ENCODE results near the gene SCFD1. TPM values are rescaled to one million over a fixed set of nuclear protein-coding genes. Genes with fewer than 3 reads are reported as not detected.

Gene SCFD1
- total RNA-seq, 1 donor from 2014 or later, result 82.4 TPM

GRCh38 chr14:30657050-30657449 lies 34.9 kb downstream of the SCFD1 start:
- H3K9me3 Mint-ChIP-seq (ENCODE audit: low read depth), result no peaks in the 10 kb centered on the region
- H3K4me1 Mint-ChIP-seq (ENCODE audit: low read depth), result no peaks in the 10 kb centered on the region
- DNase-seq (ENCODE audit: low spot score), result no peak
- H3K36me3 Mint-ChIP-seq (ENCODE audit: low read depth), result peaks cover 16% of the 10 kb centered on the region
- no peak overlapping the region for H3K4me3 Mint-ChIP-seq (ENCODE audit: unreplicated experiment)
- H3K27ac Mint-ChIP-seq (ENCODE audit: unreplicated experiment), result no peak overlapping the region
- no peaks in the 10 kb centered on the region for H3K27me3 Mint-ChIP-seq (ENCODE audit: low read depth)
- no peak for TF ChIP-seq CTCF (IDR thresholded peaks at IDR 0.05)

GRCh38 chr14:30657606-30658163 lies 35.6 kb downstream of the SCFD1 start:
- H3K9me3 Mint-ChIP-seq (ENCODE audit: low read depth), result no peaks in the 10 kb centered on the region
- H3K4me1 Mint-ChIP-seq (ENCODE audit: low read depth), result peaks cover 6% of the 10 kb centered on the region
- TF ChIP-seq CTCF (IDR thresholded peaks at IDR 0.05), result peak; percentile 83
- peaks cover 22% of the 10 kb centered on the region for H3K36me3 Mint-ChIP-seq (ENCODE audit: low read depth)
- no peak overlapping the region for H3K4me3 Mint-ChIP-seq (ENCODE audit: unreplicated experiment)
- DNase-seq (ENCODE audit: low spot score), result no peak
- H3K27me3 Mint-ChIP-seq (ENCODE audit: low read depth), result no peaks in the 10 kb centered on the region
- no peak overlapping the region for H3K27ac Mint-ChIP-seq (ENCODE audit: unreplicated experiment)

- H3K36me3 Mint-ChIP-seq (ENCODE audit: low read depth), result peaks cover 18% of the 10 kb centered on the region
- no peak overlapping the region for H3K4me3 Mint-ChIP-seq (ENCODE audit: unreplicated experiment)
- no peaks in the 10 kb centered on the region for H3K27me3 Mint-ChIP-seq (ENCODE audit: low read depth)
- no peaks in the 10 kb centered on the region for H3K9me3 Mint-ChIP-seq (ENCODE audit: low read depth)
- DNase-seq (ENCODE audit: low spot score), result no peak
- H3K27ac Mint-ChIP-seq (ENCODE audit: unreplicated experiment), result no peak overlapping the region
- no peak for TF ChIP-seq CTCF (IDR thresholded peaks at IDR 0.05)
- peaks cover 6% of the 10 kb centered on the region for H3K4me1 Mint-ChIP-seq (ENCODE audit: low read depth)
Observed at GRCh38 chr14:30658645-30659044, 36.5 kb downstream of the SCFD1 start.

GRCh38 chr14:30669594-30669993 lies 47.5 kb downstream of the SCFD1 start:
- H3K36me3 Mint-ChIP-seq (ENCODE audit: low read depth), result peaks cover 23% of the 10 kb centered on the region
- no peaks in the 10 kb centered on the region for H3K27me3 Mint-ChIP-seq (ENCODE audit: low read depth)
- H3K4me3 Mint-ChIP-seq (ENCODE audit: unreplicated experiment), result no peak overlapping the region
- H3K9me3 Mint-ChIP-seq (ENCODE audit: low read depth), result peaks cover 12% of the 10 kb centered on the region
- DNase-seq (ENCODE audit: low spot score), result no peak
- H3K4me1 Mint-ChIP-seq (ENCODE audit: low read depth), result peaks cover 3% of the 10 kb centered on the region
- TF ChIP-seq CTCF (IDR thresholded peaks at IDR 0.05), result no peak
- H3K27ac Mint-ChIP-seq (ENCODE audit: unreplicated experiment), result no peak overlapping the region

GRCh38 chr14:30673071-30673470 lies 51.0 kb downstream of the SCFD1 start:
- DNase-seq (ENCODE audit: low spot score), result no peak
- no peak for TF ChIP-seq CTCF (IDR thresholded peaks at IDR 0.05)
- no peak overlapping the region for H3K27ac Mint-ChIP-seq (ENCODE audit: unreplicated experiment)
- H3K27me3 Mint-ChIP-seq (ENCODE audit: low read depth), result no peaks in the 10 kb centered on the region
- H3K9me3 Mint-ChIP-seq (ENCODE audit: low read depth), result no peaks in the 10 kb centered on the region
- H3K36me3 Mint-ChIP-seq (ENCODE audit: low read depth), result peaks cover 21% of the 10 kb centered on the region
- peaks cover 3% of the 10 kb centered on the region for H3K4me1 Mint-ChIP-seq (ENCODE audit: low read depth)
- no peak overlapping the region for H3K4me3 Mint-ChIP-seq (ENCODE audit: unreplicated experiment)

All from chondrocyte (in vitro differentiated cells).